K562 (cell line): ENCODE data around the gene MATR3. TPM values are rescaled to one million over a fixed set of nuclear protein-coding genes. Genes with fewer than 3 reads are reported as not detected.

Experiments used
- ATF1 ChIP-seq, 2 experiments: fragments of 450-650 bp in 1 of 2; IDR thresholded peaks; 2 replicates each; pipeline ENCODE4 v1.6.1; 2016; ENCODE audit warnings: missing compliant biosample characterization in 1 of 2, missing genetic modification characterization in 1 of 2
- BHLHE40 ChIP-seq: IDR thresholded peaks from 2 replicates; pipeline ENCODE4 v1.6.1; 2011; ENCODE audit warnings: low read length, improper control_type of control experiment
- BRD4 ChIP-seq: fragments of 200-600 bp; sonication (generic); IDR thresholded peaks from 2 replicates; pipeline ENCODE4 v1.6.1; 2017; ENCODE audit warnings: inconsistent platforms
- CSDE1 ChIP-seq, 2 experiments: fragments of 450-650 bp; IDR thresholded peaks; 2 replicates each; pipeline ENCODE4 v1.6.1; 2016; ENCODE audit warnings: mild to moderate bottlenecking in 1 of 2
- ETV1 ChIP-seq: fragments of 450-650 bp; conservative IDR thresholded peaks from 2 replicates; pipeline ENCODE4 v1.6.1; 2016; ENCODE audit warnings: missing genetic modification characterization, control low read depth, low read depth, missing compliant biosample characterization
- FOXK2 ChIP-seq, 2 experiments: fragments of 450-650 bp; IDR thresholded peaks in 1 of 2; conservative IDR thresholded peaks in 1 of 2; 2 replicates each; pipeline ENCODE4 v1.6.1; 2016; ENCODE audit warnings: low read depth in 2 of 2, mild to moderate bottlenecking in 1 of 2
- GATAD2B ChIP-seq: fragments of 450-650 bp; IDR thresholded peaks from 2 replicates; pipeline ENCODE4 v1.6.1; 2017; ENCODE audit warnings: mild to moderate bottlenecking, borderline replicate concordance
- GTF2A2 ChIP-seq: IDR thresholded peaks from 2 replicates; pipeline ENCODE4 v1.6.1; 2016; ENCODE audit warnings: mild to moderate bottlenecking, missing genetic modification characterization, missing compliant biosample characterization
- HDAC2 ChIP-seq: fragments of 450-650 bp; IDR thresholded peaks from 2 replicates; pipeline ENCODE4 v1.6.1; 2016; ENCODE audit warnings: mild to moderate bottlenecking
- IFI16 ChIP-seq: fragments of 250-450 bp; sonication (Bioruptor Pico); IDR thresholded peaks from 2 replicates; pipeline ENCODE4 v2.1.2; 2022; ENCODE audit warnings: mild to moderate bottlenecking, inconsistent platforms
- KAT7 ChIP-seq: sonication (generic); formaldehyde crosslinking; IDR thresholded peaks from 2 replicates; pipeline ENCODE4 v1.8.0; 2022; ENCODE audit warnings: missing genetic modification reagents, mild to moderate bottlenecking, borderline replicate concordance
- MAZ ChIP-seq, 2 experiments: fragments of 450-650 bp in 1 of 2; sonication (generic) in 1 of 2; formaldehyde crosslinking; IDR thresholded peaks in 1 of 2; conservative IDR thresholded peaks in 1 of 2; 2 replicates each; pipeline versions ENCODE4 v1.4.0 to v1.5.0; 2020; ENCODE audit warnings: mild to moderate bottlenecking in 1 of 2, missing genetic modification reagents in 1 of 2
- NFATC3 ChIP-seq: fragments of 450-650 bp; IDR thresholded peaks from 2 replicates; pipeline ENCODE4 v1.6.1; 2017; ENCODE audit warnings: mild to moderate bottlenecking
- NFRKB ChIP-seq: fragments of 450-650 bp; IDR thresholded peaks from 2 replicates; pipeline ENCODE4 v1.6.1; 2016; ENCODE audit warnings: low read depth
- NONO ChIP-seq, 2 experiments: fragments of 200-400 bp in 1 of 2; fragments of 450-650 bp in 1 of 2; formaldehyde crosslinking in 1 of 2; IDR thresholded peaks; 2 replicates each; pipeline ENCODE4 v1.6.1; 2017; ENCODE audit warnings: low read depth in 2 of 2, mild to moderate bottlenecking in 2 of 2, moderate library complexity in 2 of 2, low read length in 1 of 2
- PCBP1 ChIP-seq: fragments of 200-400 bp; formaldehyde crosslinking; IDR thresholded peaks from 2 replicates; pipeline ENCODE4 v1.6.1; 2018; ENCODE audit warnings: mild to moderate bottlenecking, low read depth, low read length; ENCODE audit not compliant: poor library complexity, severe bottlenecking
- PTTG1 ChIP-seq: fragments of 450-650 bp; IDR thresholded peaks from 2 replicates; pipeline ENCODE4 v1.6.1; 2016; ENCODE audit warnings: low read depth, mild to moderate bottlenecking, missing genetic modification characterization, missing compliant biosample characterization
- RFX5 ChIP-seq: IDR thresholded peaks from 2 replicates; pipeline ENCODE4 v1.6.1; 2011; ENCODE audit warnings: low read depth, mild to moderate bottlenecking, improper control_type of control experiment, low read length
- THAP7 ChIP-seq: fragments of 250-450 bp; sonication (Bioruptor Pico); IDR thresholded peaks from 2 replicates; pipeline ENCODE4 v1.5.0; 2021
- THRAP3 ChIP-seq: fragments of 450-650 bp; IDR thresholded peaks from 2 replicates; pipeline ENCODE4 v1.6.1; 2016; ENCODE audit warnings: mild to moderate bottlenecking, inconsistent platforms, borderline replicate concordance
- YY1 ChIP-seq, 3 experiments: IDR thresholded peaks; 2 replicates each; pipeline ENCODE4 v1.6.1; 2011; ENCODE audit warnings: low read length in 2 of 3, mild to moderate bottlenecking in 2 of 3, moderate library complexity in 2 of 3, borderline replicate concordance in 1 of 3, control low read depth in 1 of 3, low read depth in 1 of 3; ENCODE audit not compliant: insufficient read depth in 3 of 3, insufficient replicate concordance in 2 of 3, control insufficient read depth in 1 of 3, insufficient read length in 1 of 3; ENCODE audit errors: extremely low read depth in 1 of 3
- ZBTB17 ChIP-seq: fragments of 450-650 bp; formaldehyde crosslinking; IDR thresholded peaks from 2 replicates; pipeline ENCODE4 v1.4.0; 2020; ENCODE audit warnings: mild to moderate bottlenecking
- ZKSCAN8 ChIP-seq: fragments of 200-800 bp; sonication (Bioruptor generic); IDR thresholded peaks from 2 replicates; pipeline ENCODE4 v1.6.1; 2016; ENCODE audit warnings: missing genetic modification characterization, missing compliant biosample characterization
- ZNF175 ChIP-seq: fragments of 200-800 bp; sonication (Bioruptor generic); IDR thresholded peaks from 2 replicates; pipeline ENCODE4 v1.6.1; 2016; ENCODE audit warnings: low read depth, mild to moderate bottlenecking, missing genetic modification characterization, missing compliant biosample characterization
- ZNF232 ChIP-seq: sonication (generic); formaldehyde crosslinking; IDR thresholded peaks from 2 replicates; pipeline ENCODE4 v1.8.0; 2022; ENCODE audit warnings: mild to moderate bottlenecking, missing genetic modification reagents
- ZNF507 ChIP-seq: conservative IDR thresholded peaks from 2 replicates; pipeline ENCODE4 v1.6.1; 2017; ENCODE audit warnings: missing genetic modification characterization, missing compliant biosample characterization
- ZNF589 ChIP-seq: fragments of 200-800 bp; sonication (Bioruptor generic); IDR thresholded peaks from 2 replicates; pipeline ENCODE4 v1.6.1; 2016; ENCODE audit warnings: low read depth, missing genetic modification characterization, missing compliant biosample characterization
- polyA plus RNA-seq, 8 experiments: library from polyadenylated mRNA; depleted of rRNA in 4 of 8; stranded (reverse) in 5 of 8; unstranded in 3 of 8; fragments of >200 nt; fragmentation: Nextera tagmentation in 2 of 8; fragmentation: Illumina TruSeq in 1 of 8; extraction: Ambion mirVana in 2 of 8; extraction: Trizol in 1 of 8; gene quantifications; 2 replicates each; pipeline versions ENCODE4 v1.2.1 to v1.2.3, GENCODE V29; 2011 to 2014; ENCODE audit warnings: inconsistent platforms in 1 of 8, missing spikeins in 1 of 8
- total RNA-seq, 7 experiments: library from RNA; depleted of rRNA in 6 of 7; stranded (reverse); fragments of >200 nt in 6 of 7; fragmentation: Illumina TruSeq in 2 of 7; extraction: Trizol in 2 of 7; gene quantifications; 2 replicates each; pipeline versions ENCODE4 v1.2.1 to v1.2.3, GENCODE V29; 2011 to 2021; ENCODE audit warnings: low replicate concordance in 1 of 7
- TF ChIP-seq, protein P1 (sequence below): fragments of 250-450 bp; sonication (Bioruptor Pico); IDR thresholded peaks from 2 replicates; pipeline ENCODE4 v1.8.0; 2021; ENCODE audit warnings: borderline replicate concordance, mild to moderate bottlenecking, moderate library complexity; ENCODE audit not compliant: poor library complexity, severe bottlenecking

Gene MATR3
- total and polyA plus RNA-seq, 9 of the 15 experiments (the other 6 are each of a cell fraction or from before 2014, with no cell fraction given), result 150 to 425 (median 263) TPM

DNA sequence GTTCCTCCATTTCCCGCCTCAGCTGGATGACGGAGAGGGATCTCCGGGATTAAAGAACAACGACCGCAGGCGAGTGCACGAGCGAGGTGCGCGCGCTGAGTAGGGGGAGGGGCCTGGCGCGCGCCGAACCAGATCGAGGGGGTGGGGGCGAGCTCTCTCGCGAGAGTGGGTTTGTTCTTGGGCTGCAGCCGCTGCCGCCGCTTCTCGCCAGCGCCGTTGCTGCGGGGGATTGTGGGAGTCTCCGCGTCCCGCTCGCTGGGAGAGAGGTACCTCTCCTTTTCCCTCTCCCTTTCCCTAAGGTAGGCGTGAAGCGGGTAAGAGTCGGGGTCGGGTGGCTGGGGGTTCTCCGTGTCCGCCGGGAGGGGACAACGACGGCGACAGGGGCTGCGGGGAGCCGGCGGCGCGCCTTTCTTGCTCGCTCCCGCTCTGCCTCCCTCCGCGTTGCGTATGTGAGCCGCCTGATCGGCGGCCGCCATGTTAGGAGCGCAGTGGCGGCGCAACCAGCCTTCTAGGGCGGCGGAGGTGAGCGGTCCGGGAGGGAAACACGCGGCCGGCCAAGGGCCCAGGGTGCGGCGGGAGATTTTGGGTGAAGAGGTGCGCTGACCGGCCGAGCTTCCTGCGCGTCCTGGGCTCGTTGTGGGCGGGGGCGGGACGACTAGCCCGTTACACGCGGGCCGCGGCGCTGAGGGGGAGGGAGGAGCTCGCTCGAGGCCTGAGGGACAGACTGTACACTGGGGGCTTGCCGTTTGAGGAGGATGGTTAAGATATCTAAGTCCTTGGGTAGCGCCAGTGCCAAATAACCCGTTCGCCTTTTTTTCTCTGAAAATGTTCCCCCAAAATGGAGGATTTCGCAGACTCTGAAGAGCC lies at the start of gene MATR3 (continued):
- TF ChIP-seq ZNF589 (CRISPR knock-in tag) (peak; percentile 83), GATAD2B (no peak), GTF2A2 (tag) (0 out of 2 replicates have a peak, but pooled peaks have one; percentile 59), THAP7 (CRISPR knock-in tag) (no peak), ZKSCAN8 (CRISPR knock-in tag) (no peak), NONO (IDR thresholded peaks at IDR 0.05; ENCODE audit: low read depth in 2 of 2, low read length in 1 of 2) (peak in 1 of 2 experiments; percentile 81; a peak in 1 of 4 replicates), CSDE1 (IDR thresholded peaks at IDR 0.05) (no peak), ZNF507 (tag) (no peak), ATF1 (CRISPR knock-in tag; IDR thresholded peaks at IDR 0.05) (no peak), ATF1 (tag; IDR thresholded peaks at IDR 0.05) (peak; percentile 74), FOXK2 (conservative IDR thresholded peaks at IDR 0.05 in 1 of 2, IDR thresholded peaks at IDR 0.05 in 1 of 2; ENCODE audit: low read depth in 2 of 2) (no peak), BHLHE40 (peak; percentile 90), ZBTB17 (CRISPR knock-in tag) (peak; percentile 37), ETV1 (tag) (no peak), THRAP3 (no peak), NFRKB (peak; percentile 97), YY1 (IDR thresholded peaks at IDR 0.05; ENCODE audit: borderline replicate concordance in 1 of 3, control insufficient read depth in 1 of 3, extremely low read depth in 1 of 3, insufficient read depth in 3 of 3, insufficient read length in 1 of 3, insufficient replicate concordance in 2 of 3, low read depth in 1 of 3, low read length in 2 of 3) (peak; percentile 81 to 96 (median 90)), RFX5 (no peak), PTTG1 (no peak), MAZ (CRISPR knock-in tag; conservative IDR thresholded peaks at IDR 0.05 in 1 of 2, IDR thresholded peaks at IDR 0.05 in 1 of 2) (peak; percentile 87 to 96), PCBP1 (peak; percentile 93), ZNF232 (CRISPR knock-in tag) (peak; percentile 23; the same call in 1 of the 2 replicates), HDAC2 (no peak; the same call in 1 of the 2 replicates), ZNF175 (CRISPR knock-in tag) (peak; percentile 52; the same call in 1 of the 2 replicates), IFI16 (no peak), NFATC3 (no peak), KAT7 (CRISPR knock-in tag) (no peak), BRD4 (peak; percentile 95)
- TF ChIP-seq, protein P1, sequence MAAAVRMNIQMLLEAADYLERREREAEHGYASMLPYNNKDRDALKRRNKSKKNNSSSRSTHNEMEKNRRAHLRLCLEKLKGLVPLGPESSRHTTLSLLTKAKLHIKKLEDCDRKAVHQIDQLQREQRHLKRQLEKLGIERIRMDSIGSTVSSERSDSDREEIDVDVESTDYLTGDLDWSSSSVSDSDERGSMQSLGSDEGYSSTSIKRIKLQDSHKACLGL, result no peak
